IMR-90 (cell line): ENCODE results near the gene ADSS1. TPM values are rescaled to one million over a fixed set of nuclear protein-coding genes. Genes with fewer than 3 reads are reported as not detected.

Experiments
- ATAC-seq: fragments of 200-7000 bp; cut with Tn5 transposase; 2 replicates; pipeline ENCODE4 v1.9.1; 2020; ENCODE audit warnings: low read depth, mild to moderate bottlenecking, moderate library complexity
- BruUV-seq: library from RNA; stranded (reverse); fragments of 400-500 nt; replicated peaks from 2 replicates; lab custom pipeline; 2021; lab: Mats Ljungman, UMichigan
- CTCF ChIA-PET: fragments of 300-600 bp; formaldehyde crosslinking; extraction: SDS; loops from one replicate; lab custom pipeline; 2021; ENCODE audit warnings: antibody characterized with exemption; lab: Yijun Ruan, JAX
- POLR2A ChIA-PET: fragments of 300-600 bp; sonication (Branson Sonifier 250); formaldehyde crosslinking; loops from one replicate; lab custom pipeline; 2022; ENCODE audit warnings: antibody characterized with exemption; ENCODE audit not compliant: unreplicated experiment; lab: Charles Lee
- DNase-seq: peaks from one replicate; pipeline ENCODE4 v3.0.0; 2013
- H2AFZ ChIP-seq: replicated peaks from 2 replicates; pipeline ENCODE3; 2013; ENCODE audit warnings: low read length, mild to moderate bottlenecking; ENCODE audit not compliant: poor library complexity
- H2AK5ac ChIP-seq: 2 replicates; pipeline ENCODE4 v1.6.1; 2013; ENCODE audit warnings: low read depth, low read length, inconsistent platforms
- H2AK9ac ChIP-seq: replicated peaks from 2 replicates; pipeline ENCODE3; 2013; ENCODE audit warnings: mild to moderate bottlenecking, low read depth, low read length, moderate library complexity; ENCODE audit not compliant: poor library complexity
- H2BK120ac ChIP-seq: 2 replicates; pipeline ENCODE4 v1.6.1; 2013; ENCODE audit warnings: low read depth, low read length, inconsistent platforms
- H2BK15ac ChIP-seq: 3 replicates; pipeline ENCODE4 v1.6.1; 2013; ENCODE audit warnings: low read depth, low read length, inconsistent platforms
- H2BK20ac ChIP-seq: 2 replicates; pipeline ENCODE4 v1.6.1; 2013; ENCODE audit warnings: low read depth, mild to moderate bottlenecking, inconsistent platforms, low read length, moderate library complexity
- H2BK5ac ChIP-seq: 2 replicates; pipeline ENCODE4 v1.6.1; 2013; ENCODE audit warnings: mild to moderate bottlenecking, low read depth, low read length, inconsistent platforms; ENCODE audit not compliant: poor library complexity, severe bottlenecking
- H3K14ac ChIP-seq: replicated peaks from 2 replicates; pipeline ENCODE4 v1.6.1; 2013; ENCODE audit warnings: low read depth, low read length, inconsistent platforms
- H3K18ac ChIP-seq: 2 replicates; pipeline ENCODE4 v1.6.1; 2013; ENCODE audit warnings: low read depth, low read length, control low read depth
- H3K23ac ChIP-seq: 2 replicates; pipeline ENCODE4 v1.6.1; 2013; ENCODE audit warnings: low read depth, low read length, inconsistent platforms
- H3K27ac ChIP-seq: 2 replicates; pipeline ENCODE4 v1.5.1; 2013; ENCODE audit warnings: mild to moderate bottlenecking, control low read depth, low read length; ENCODE audit not compliant: insufficient read depth
- H3K27me3 ChIP-seq: 2 replicates; pipeline ENCODE4 v1.6.1; 2013; ENCODE audit warnings: low read length; ENCODE audit not compliant: control insufficient read depth, insufficient read depth
- H3K36me3 ChIP-seq: 2 replicates; pipeline ENCODE4 v1.6.1; 2013; ENCODE audit warnings: low read length, mixed read lengths; ENCODE audit not compliant: control insufficient read depth, insufficient read depth
- H3K4ac ChIP-seq: 2 replicates; pipeline ENCODE4 v1.6.1; 2013; ENCODE audit warnings: low read depth, low read length, inconsistent platforms
- H3K4me1 ChIP-seq: 2 replicates; pipeline ENCODE4 v1.6.1; 2013; ENCODE audit warnings: low read length, mixed read lengths; ENCODE audit not compliant: control insufficient read depth, insufficient read depth
- H3K4me2 ChIP-seq: 2 replicates; pipeline ENCODE4 v1.6.1; 2013; ENCODE audit warnings: low read depth, mild to moderate bottlenecking, control low read depth, low read length, moderate library complexity
- H3K4me3 ChIP-seq: 2 replicates; pipeline ENCODE4 v1.5.1; 2013; ENCODE audit warnings: low read depth, mild to moderate bottlenecking, control low read depth, low read length, moderate library complexity; ENCODE audit not compliant: insufficient read depth
- H3K56ac ChIP-seq: 2 replicates; pipeline ENCODE4 v1.6.1; 2013; ENCODE audit warnings: low read length, inconsistent platforms; ENCODE audit not compliant: insufficient read depth; ENCODE audit errors: extremely low read depth
- H3K79me1 ChIP-seq, 2 experiments: 2 replicates each; pipeline ENCODE4 v1.6.1; 2013; ENCODE audit warnings: low read length in 2 of 2, inconsistent platforms in 1 of 2, low read depth in 1 of 2
- H3K9ac ChIP-seq: 2 replicates; pipeline ENCODE4 v1.6.1; 2013; ENCODE audit warnings: low read depth, low read length, control low read depth
- H3K9me1 ChIP-seq: 2 replicates; pipeline ENCODE4 v1.6.1; 2013; ENCODE audit warnings: low read length, inconsistent platforms; ENCODE audit not compliant: insufficient read depth
- H3K9me3 ChIP-seq: 2 replicates; pipeline ENCODE4 v1.6.1; 2013; ENCODE audit warnings: low read length; ENCODE audit not compliant: control insufficient read depth, insufficient read depth
- H4K20me1 ChIP-seq: 2 replicates; pipeline ENCODE4 v1.6.1; 2013; ENCODE audit warnings: low read length, inconsistent platforms; ENCODE audit not compliant: insufficient read depth
- H4K5ac ChIP-seq: 2 replicates; pipeline ENCODE4 v1.6.1; 2013; ENCODE audit warnings: mild to moderate bottlenecking, low read depth, low read length, control low read depth
- H4K8ac ChIP-seq, 2 experiments: 2 replicates each; pipeline ENCODE4 v1.6.1; 2013; ENCODE audit warnings: low read depth in 2 of 2, low read length in 2 of 2, control low read depth in 1 of 2, inconsistent platforms in 1 of 2
- H4K91ac ChIP-seq: 2 replicates; pipeline ENCODE4 v1.6.1; 2013; ENCODE audit warnings: low read depth, low read length, inconsistent platforms; ENCODE audit not compliant: insufficient read depth
- BHLHE40 ChIP-seq: fragments of 150-350 bp; IDR thresholded peaks from 2 replicates; pipeline ENCODE4 v1.6.1; 2016; ENCODE audit warnings: mild to moderate bottlenecking, low read depth, low read length
- CEBPB ChIP-seq: IDR thresholded peaks from 2 replicates; pipeline ENCODE4 v1.6.1; 2012; ENCODE audit warnings: low read depth, low read length, improper control_type of control experiment
- ELK1 ChIP-seq: fragments of 150-350 bp; IDR thresholded peaks from 2 replicates; pipeline ENCODE4 v1.6.1; 2016; ENCODE audit warnings: low read depth, mild to moderate bottlenecking, low read length, moderate library complexity, borderline replicate concordance
- FOS ChIP-seq: fragments of 150-350 bp; IDR thresholded peaks from 2 replicates; pipeline ENCODE4 v1.6.1; 2016; ENCODE audit warnings: low read depth, low read length
- MAFK ChIP-seq: IDR thresholded peaks from 2 replicates; pipeline ENCODE4 v1.6.1; 2012; ENCODE audit warnings: low read depth, low read length, improper control_type of control experiment
- MXI1 ChIP-seq: IDR thresholded peaks from 2 replicates; pipeline ENCODE4 v1.6.1; 2012; ENCODE audit warnings: low read depth, mild to moderate bottlenecking, low read length, moderate library complexity, borderline replicate concordance
- NFE2L2 ChIP-seq: fragments of 150-350 bp; IDR thresholded peaks from 2 replicates; pipeline ENCODE4 v1.6.1; 2016; ENCODE audit warnings: low read depth, mild to moderate bottlenecking, low read length
- POLR2A ChIP-seq: IDR thresholded peaks from 2 replicates; pipeline ENCODE4 v1.6.1; 2012; ENCODE audit warnings: mild to moderate bottlenecking, low read depth, low read length
- RAD21 ChIP-seq: IDR thresholded peaks from 2 replicates; pipeline ENCODE4 v1.6.1; 2012; ENCODE audit warnings: low read length, improper control_type of control experiment
- RCOR1 ChIP-seq: IDR thresholded peaks from 2 replicates; pipeline ENCODE4 v1.6.1; 2012; ENCODE audit warnings: mild to moderate bottlenecking, low read length, improper control_type of control experiment; ENCODE audit not compliant: insufficient replicate concordance
- RFX5 ChIP-seq: IDR thresholded peaks from 2 replicates; pipeline ENCODE4 v1.8.0; 2012; ENCODE audit warnings: low read depth, mild to moderate bottlenecking, low read length, moderate library complexity
- SMC3 ChIP-seq: fragments of 150-350 bp; IDR thresholded peaks from 2 replicates; pipeline ENCODE4 v1.6.1; 2016; ENCODE audit warnings: low read depth, mild to moderate bottlenecking, antibody characterized with exemption, low read length, moderate library complexity
- WGBS, 2 experiments: methylation state at CpG; one replicate each; pipeline versions ENCODE4 v1.1.5 to v1.1.7; 2013; ENCODE audit warnings: missing lambda C conversion rate in 2 of 2; ENCODE audit not compliant: insufficient read length in 1 of 2; ENCODE audit errors: extremely low coverage in 2 of 2; 5-methylcytosine and 5-hydroxymethylcytosine counted together
- dilution Hi-C: fragments of 300-500 bp; cut with HindIII; formaldehyde crosslinking; loops from one replicate; pipeline ENCODE4 v1.14.3; 2018; ENCODE audit warnings: low sequenced_read_pairs; ENCODE audit not compliant: unreplicated experiment
- in situ Hi-C: fragments of 300-500 bp; cut with MboI; formaldehyde crosslinking; loops from 3 replicates; pipeline ENCODE4 v1.14.3; 2019; ENCODE audit warnings: low sequenced_read_pairs, inconsistent platforms, mixed read lengths
- intact Hi-C: fragments of 100-400 bp; cut with micrococcal nuclease; formaldehyde crosslinking; loops from 2 replicates; pipeline ENCODE4 v1.10.0; 2022
- polyA plus RNA-seq, 3 experiments: library from polyadenylated mRNA; depleted of rRNA; stranded (reverse); fragments of >200 nt; gene quantifications; 2 replicates each; pipeline ENCODE4 v1.2.3, GENCODE V29; 2012; ENCODE audit warnings: low replicate concordance in 1 of 3
- total RNA-seq: library from RNA; depleted of rRNA; stranded (reverse); fragments of >200 nt; gene quantifications from 2 replicates; pipeline ENCODE4 v1.2.3, GENCODE V29; 2012
- TF ChIP-seq, protein P1 (sequence below): conservative IDR thresholded peaks from 2 replicates; pipeline ENCODE4 v1.5.1; 2012; ENCODE audit warnings: mild to moderate bottlenecking, low read depth, low read length, improper control_type of control experiment
- TF ChIP-seq, protein P2 (sequence below): fragments of 150-350 bp; IDR thresholded peaks from 2 replicates; pipeline ENCODE4 v1.6.1; 2017; ENCODE audit warnings: mild to moderate bottlenecking, antibody characterized with exemption, low read length, low read depth

ADSS1 gene
- total and polyA plus RNA-seq, 2 of the 4 experiments (the other 2 are of a cell fraction), result 1.8 to 5.2 TPM

GRCh38 chr14:104689109-104689880 is 34.7 kb upstream of the ADSS1 start, which contains the start of gene INF2:
INF2 (plus strand) TSS chr14:104689618; CDS start chr14:104701366, 11,748 bp downstream.
- peak within 1 kb of the TSS; percentile 67; the same call in 1 of the 2 replicates for H3K18ac ChIP-seq
- in situ Hi-C loops, result no loop called here
- peak within 1 kb of the TSS; percentile 88 for H3K14ac ChIP-seq
- peak within 1 kb of the TSS; percentile 28; the same call in 1 of the 3 replicates for H2BK15ac ChIP-seq
- peak within 1 kb of the TSS; percentile 88 for H3K27ac ChIP-seq
- DNase-seq (peak; percentile 32), ATAC-seq (peak; percentile 82)
- peak within 1 kb of the TSS; percentile 100 for H3K4me3 ChIP-seq
- peak within 1 kb of the TSS; percentile 98 for H3K9ac ChIP-seq
- H2AK5ac ChIP-seq, result peak within 1 kb of the TSS; percentile 82
- no TSS peak for BruUV-seq
- H4K8ac ChIP-seq, result peak within 1 kb of the TSS; percentile 83 to 96
- H3K36me3 ChIP-seq, result peaks cover 14% of the 10 kb centered on the region
- H3K4me1 ChIP-seq, result peaks cover 34% of the 10 kb centered on the region
- 0% methylated on average over 17 of the region's 76 CpGs; no CpG with 5 or more reads in 1 of the 2 experiments for WGBS, 2 experiments
- no peaks in the 10 kb centered on the region for H3K27me3 ChIP-seq
- peaks cover 5% of the 10 kb centered on the region; the same call in 1 of the 2 replicates for H3K9me1 ChIP-seq
- peak within 1 kb of the TSS; percentile 87 for H3K4me2 ChIP-seq
- H4K91ac ChIP-seq, result peak within 1 kb of the TSS; percentile 96
- peak within 1 kb of the TSS; percentile 66 for H2BK120ac ChIP-seq
- peak within 1 kb of the TSS; percentile 80 for H3K23ac ChIP-seq
- H4K20me1 ChIP-seq, result peaks cover 43% of the 10 kb centered on the region
- H3K79me1 ChIP-seq, result peaks cover 0 to 28% of the 10 kb centered on the region in 2 experiments
- peak within 1 kb of the TSS; percentile 71 for H2BK5ac ChIP-seq
- peak within 1 kb of the TSS; percentile 27; the same call in 1 of the 2 replicates for H2BK20ac ChIP-seq
- dilution Hi-C loops, result no loop called here
- H2AK9ac ChIP-seq, result peak within 1 kb of the TSS; percentile 99
- H2AFZ ChIP-seq, result peak within 1 kb of the TSS; percentile 95
- peak within 1 kb of the TSS; percentile 95 for H3K4ac ChIP-seq
- H3K9me3 ChIP-seq, result no peaks in the 10 kb centered on the region
- ChIA-PET POLR2A (interaction anchor here (0.6 kb wide), 1 partner anchor 24 kb away, joined by 3 read pairs; no protein-coding TSS in a partner anchor), CTCF (no interaction called here)
- H3K56ac ChIP-seq, result peak within 1 kb of the TSS; percentile 61
- peak within 1 kb of the TSS; percentile 88 for H4K5ac ChIP-seq
- intact Hi-C loops, result loop anchor here (1.0 to 5.0 kb wide), 2 partner anchors 24 to 37 kb away; no protein-coding TSS in a partner anchor
- TF ChIP-seq ELK1, result no peak
- TF ChIP-seq, protein P1, sequence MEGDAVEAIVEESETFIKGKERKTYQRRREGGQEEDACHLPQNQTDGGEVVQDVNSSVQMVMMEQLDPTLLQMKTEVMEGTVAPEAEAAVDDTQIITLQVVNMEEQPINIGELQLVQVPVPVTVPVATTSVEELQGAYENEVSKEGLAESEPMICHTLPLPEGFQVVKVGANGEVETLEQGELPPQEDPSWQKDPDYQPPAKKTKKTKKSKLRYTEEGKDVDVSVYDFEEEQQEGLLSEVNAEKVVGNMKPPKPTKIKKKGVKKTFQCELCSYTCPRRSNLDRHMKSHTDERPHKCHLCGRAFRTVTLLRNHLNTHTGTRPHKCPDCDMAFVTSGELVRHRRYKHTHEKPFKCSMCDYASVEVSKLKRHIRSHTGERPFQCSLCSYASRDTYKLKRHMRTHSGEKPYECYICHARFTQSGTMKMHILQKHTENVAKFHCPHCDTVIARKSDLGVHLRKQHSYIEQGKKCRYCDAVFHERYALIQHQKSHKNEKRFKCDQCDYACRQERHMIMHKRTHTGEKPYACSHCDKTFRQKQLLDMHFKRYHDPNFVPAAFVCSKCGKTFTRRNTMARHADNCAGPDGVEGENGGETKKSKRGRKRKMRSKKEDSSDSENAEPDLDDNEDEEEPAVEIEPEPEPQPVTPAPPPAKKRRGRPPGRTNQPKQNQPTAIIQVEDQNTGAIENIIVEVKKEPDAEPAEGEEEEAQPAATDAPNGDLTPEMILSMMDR, result no peak
- no peak for TF ChIP-seq RAD21
- no peak for TF ChIP-seq RFX5
- TF ChIP-seq CEBPB, result no peak
- TF ChIP-seq, protein P2, sequence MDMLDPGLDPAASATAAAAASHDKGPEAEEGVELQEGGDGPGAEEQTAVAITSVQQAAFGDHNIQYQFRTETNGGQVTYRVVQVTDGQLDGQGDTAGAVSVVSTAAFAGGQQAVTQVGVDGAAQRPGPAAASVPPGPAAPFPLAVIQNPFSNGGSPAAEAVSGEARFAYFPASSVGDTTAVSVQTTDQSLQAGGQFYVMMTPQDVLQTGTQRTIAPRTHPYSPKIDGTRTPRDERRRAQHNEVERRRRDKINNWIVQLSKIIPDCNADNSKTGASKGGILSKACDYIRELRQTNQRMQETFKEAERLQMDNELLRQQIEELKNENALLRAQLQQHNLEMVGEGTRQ, result no peak
- no peak for TF ChIP-seq RCOR1
- no peak for TF ChIP-seq SMC3
- TF ChIP-seq BHLHE40, result no peak
- no peak for TF ChIP-seq NFE2L2
- TF ChIP-seq POLR2A, result peak; percentile 64; the same call in 1 of the 2 replicates
- peak; percentile 53; the same call in 1 of the 2 replicates for TF ChIP-seq MXI1
- no peak for TF ChIP-seq MAFK
- TF ChIP-seq FOS, result no peak
